ENCODE results near the gene CYP1B1.

The CYP1B1 gene

DNA sequence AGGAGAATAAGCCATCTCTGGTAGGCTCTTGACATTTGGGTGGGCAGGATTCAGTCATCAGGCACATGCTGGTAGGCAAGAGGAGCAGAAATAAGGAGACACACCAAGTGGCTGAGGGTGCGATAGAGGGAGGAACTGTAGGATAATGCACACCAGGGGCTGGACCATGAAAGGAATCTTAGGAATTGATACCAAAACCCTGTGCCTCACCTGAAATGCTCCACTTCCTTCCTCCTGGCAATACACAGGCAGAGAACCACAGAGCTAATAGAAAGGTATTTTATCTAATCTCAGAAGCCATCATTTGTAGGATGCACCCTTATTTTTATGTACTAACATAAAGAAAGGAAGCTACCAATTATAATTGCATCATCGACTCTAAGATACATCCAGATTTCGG lies 4.4 kb upstream of the CYP1B1 start:
- TF ChIP-seq CTCF (IDR thresholded peaks at IDR 0.05; ENCODE audit: borderline replicate concordance, control extremely low read depth, extremely low read depth, insufficient read depth, missing control alignments) = no peak
- in situ Hi-C loops (cut with MboI; ENCODE audit: low sequenced_read_pairs, unreplicated experiment) = no loop called here
- DNase-seq (ENCODE audit: low spot score) = no peak

GRCh38 chr2:38079116-38080052 lies 3.4 kb upstream of the CYP1B1 start:
- TF ChIP-seq CTCF (IDR thresholded peaks at IDR 0.05; ENCODE audit: borderline replicate concordance, control extremely low read depth, extremely low read depth, insufficient read depth, missing control alignments) = no peak
- no peak for DNase-seq (ENCODE audit: low spot score)
- in situ Hi-C loops (cut with MboI; ENCODE audit: low sequenced_read_pairs, unreplicated experiment) = no loop called here

DNA sequence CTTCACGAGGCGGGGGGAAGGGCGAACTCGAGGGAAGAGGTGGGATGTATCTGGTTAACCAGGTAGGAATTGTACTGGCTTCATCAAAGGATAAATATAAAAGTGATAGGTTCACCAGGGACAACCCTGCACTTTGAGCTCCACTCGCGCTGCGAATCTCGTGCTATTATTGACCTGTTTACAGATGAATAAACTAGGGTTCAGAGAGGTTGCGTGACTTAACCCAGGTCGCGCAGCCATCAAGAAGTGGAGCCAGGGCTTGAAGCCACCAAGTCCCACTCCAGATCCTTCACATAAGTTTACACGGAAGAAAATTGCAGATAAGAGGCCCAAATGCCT lies 1.4 kb upstream of the CYP1B1 start:
- in situ Hi-C loops (cut with MboI; ENCODE audit: low sequenced_read_pairs, unreplicated experiment) = no loop called here
- DNase-seq (ENCODE audit: low spot score) = no peak
- TF ChIP-seq CTCF (IDR thresholded peaks at IDR 0.05; ENCODE audit: borderline replicate concordance, control extremely low read depth, extremely low read depth, insufficient read depth, missing control alignments) = no peak

- in situ Hi-C loops (cut with MboI; ENCODE audit: low sequenced_read_pairs, unreplicated experiment) = no loop called here
- peak; percentile 91 for DNase-seq (ENCODE audit: low spot score)
- peak; percentile 53 for TF ChIP-seq CTCF (IDR thresholded peaks at IDR 0.05; ENCODE audit: borderline replicate concordance, control extremely low read depth, extremely low read depth, insufficient read depth, missing control alignments)
Measured at GRCh38 chr2:38076710-38077430, 919 bp upstream of the CYP1B1 start.

DNA sequence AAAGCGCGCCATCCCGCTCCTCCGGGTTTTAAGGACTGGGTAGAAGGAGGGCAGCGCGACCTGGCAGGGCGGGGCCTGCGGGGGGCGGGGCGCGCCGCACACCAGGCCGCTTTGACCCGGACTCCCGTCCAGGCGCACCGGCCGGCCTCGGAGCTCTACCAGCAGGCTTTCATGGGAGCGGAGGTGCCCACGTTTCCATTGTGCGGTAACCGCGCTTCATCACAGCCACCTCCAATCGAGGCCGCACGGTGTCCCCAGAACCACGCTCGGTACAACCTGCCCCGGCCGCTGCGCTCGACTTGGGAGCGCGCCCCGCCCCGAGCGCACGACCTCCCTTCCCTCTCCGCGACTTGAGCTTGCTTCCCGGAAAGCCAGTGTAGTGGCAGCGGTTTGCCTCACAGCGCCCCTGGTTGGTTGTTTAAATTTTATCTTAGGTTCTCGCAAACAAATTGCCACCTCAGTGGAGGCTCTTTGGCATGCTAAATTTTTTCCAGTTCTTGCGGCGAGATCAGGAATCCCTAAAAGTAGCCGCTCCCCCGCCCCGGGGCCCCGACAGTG lies 280 bp upstream of the CYP1B1 start:
- peak; percentile 83 for DNase-seq (ENCODE audit: low spot score)
- TF ChIP-seq CTCF (IDR thresholded peaks at IDR 0.05; ENCODE audit: borderline replicate concordance, control extremely low read depth, extremely low read depth, insufficient read depth, missing control alignments) = peak; percentile 8
- in situ Hi-C loops (cut with MboI; ENCODE audit: low sequenced_read_pairs, unreplicated experiment) = no loop called here

- peak; percentile 42 for DNase-seq (ENCODE audit: low spot score)
- in situ Hi-C loops (cut with MboI; ENCODE audit: low sequenced_read_pairs, unreplicated experiment) = no loop called here
- peak; percentile 5 for TF ChIP-seq CTCF (IDR thresholded peaks at IDR 0.05; ENCODE audit: borderline replicate concordance, control extremely low read depth, extremely low read depth, insufficient read depth, missing control alignments)
Measured at GRCh38 chr2:38074764-38075506, 1.0 kb downstream of the CYP1B1 start.

Measured in GM13976 (cell line).